ENCODE measurements around the gene GRAMD1B.
"Not testable (repeated sequence)": the region's sequence is repeated elsewhere in the genome, so short reads cannot be mapped to it uniquely, and the experiment has no call there.

Gene GRAMD1B

DNA sequence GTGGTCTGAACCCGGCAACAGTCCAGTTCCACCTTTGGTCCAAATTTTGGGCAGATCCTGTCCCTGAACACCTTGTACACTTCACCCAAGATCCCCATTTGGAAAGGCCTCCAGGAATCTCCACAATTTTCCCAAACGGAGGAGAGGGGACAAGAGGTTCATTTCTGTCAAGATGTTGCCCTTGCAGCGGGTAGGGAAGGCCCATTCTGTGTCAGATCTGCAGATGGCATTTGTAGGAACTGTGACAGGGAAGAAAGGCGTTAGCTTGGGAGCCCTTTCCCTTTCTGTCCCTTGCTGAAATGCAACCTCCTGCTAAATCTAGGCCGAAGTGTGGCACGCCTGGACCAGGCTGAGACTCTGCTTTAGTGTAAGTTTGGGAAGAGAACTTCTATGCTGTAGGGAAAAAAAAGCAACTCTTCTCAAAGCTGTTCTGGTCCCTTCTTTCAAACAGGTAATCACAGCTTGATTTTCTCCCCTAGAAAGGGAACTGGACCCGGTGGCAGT, 138.3 kb downstream of the GRAMD1B start:
- DNase-seq (ENCODE audit: low read depth), result no peak

DNA sequence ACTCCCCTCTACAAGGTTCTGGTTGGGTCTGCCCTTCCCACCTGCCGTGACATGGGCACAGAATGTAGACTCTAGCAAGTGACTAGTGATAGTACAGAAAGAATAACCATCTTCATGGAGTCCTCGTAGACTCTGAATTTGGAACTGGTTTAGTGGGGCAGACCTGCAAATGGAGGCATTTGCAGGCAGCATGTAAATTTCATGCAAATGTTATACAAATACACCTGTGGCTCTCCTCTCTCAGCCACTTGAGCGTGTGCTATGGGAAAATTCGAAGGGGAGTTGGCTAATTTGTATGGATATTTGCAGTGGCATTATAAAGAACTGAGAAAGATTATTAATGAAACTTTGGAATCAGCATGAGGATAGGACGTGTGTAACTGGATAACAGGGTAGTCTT, 139.3 kb downstream of the GRAMD1B start:
- no peak for DNase-seq (ENCODE audit: low read depth)

DNA sequence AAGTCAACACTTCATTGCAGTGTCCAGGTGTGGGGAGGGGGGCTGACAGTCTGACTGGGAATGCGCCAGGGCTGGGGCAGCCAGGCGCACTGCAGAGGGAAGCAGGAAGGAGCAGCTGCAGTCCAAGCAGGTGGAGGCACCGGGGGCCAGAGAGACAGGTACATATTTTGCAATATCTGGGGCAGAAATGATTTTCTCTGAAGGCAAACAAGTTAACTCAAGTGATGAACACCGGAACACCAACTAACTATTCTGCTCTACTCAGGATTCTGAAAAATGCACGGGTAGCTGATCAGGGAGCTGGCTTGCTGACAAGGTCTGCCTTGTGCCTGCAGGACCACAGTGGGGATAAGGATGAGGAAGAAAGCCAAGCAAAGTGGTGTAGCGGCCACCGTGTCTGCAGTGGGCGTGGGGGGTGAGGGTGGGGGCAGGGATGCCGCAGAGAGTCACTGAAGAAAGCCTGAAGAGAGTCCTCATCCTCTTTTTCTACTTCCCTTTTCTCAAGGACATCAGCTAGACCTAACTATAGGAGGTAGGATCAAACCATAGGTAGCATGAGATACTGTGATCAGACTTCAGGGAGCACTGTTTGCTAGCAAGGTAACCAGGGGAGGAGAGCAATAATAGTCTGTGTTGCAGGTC, 141.0 kb downstream of the GRAMD1B start:
- no peak for DNase-seq (ENCODE audit: low read depth)

DNA sequence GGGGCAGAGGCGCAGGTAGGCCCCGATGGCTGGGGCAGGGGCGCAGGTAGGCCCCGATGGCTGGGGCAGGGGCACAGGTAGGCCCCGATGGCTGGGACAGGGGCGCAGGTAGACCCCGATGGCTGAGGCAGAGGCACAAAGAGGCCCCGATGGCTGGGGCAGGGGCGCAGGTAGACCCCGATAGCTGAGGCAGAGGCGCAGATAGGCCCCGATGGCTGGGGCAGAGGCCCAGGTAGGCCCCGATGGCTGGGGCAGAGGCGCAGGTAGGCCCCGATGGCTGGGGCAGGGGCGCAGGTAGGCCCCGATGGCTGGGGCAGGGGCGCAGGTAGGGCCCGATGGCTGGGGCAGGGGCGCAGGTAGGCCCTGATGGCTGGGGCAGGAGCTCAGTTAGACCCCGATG, 142.7 kb downstream of the GRAMD1B start:
- DNase-seq (ENCODE audit: low read depth), result not testable (repeated sequence)

DNA sequence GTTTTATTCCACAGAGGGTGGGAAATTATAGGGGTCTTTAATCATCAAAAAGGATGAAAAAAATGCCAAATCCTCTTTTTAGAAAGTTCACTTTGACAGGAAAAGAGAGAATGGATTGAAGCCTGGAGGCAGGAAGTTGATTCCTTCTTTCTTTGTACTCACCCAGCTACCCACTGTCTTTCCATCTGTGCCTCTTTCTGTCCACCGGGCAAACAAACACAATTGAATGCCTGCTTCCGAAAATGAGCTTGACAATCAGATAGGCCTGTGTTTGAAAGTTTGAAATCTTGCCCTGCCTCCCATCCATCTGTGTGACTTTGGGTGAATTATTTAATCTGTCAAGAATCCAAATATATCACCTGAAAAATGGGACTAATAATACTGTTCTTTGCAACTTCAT, 143.2 kb downstream of the GRAMD1B start:
- DNase-seq (ENCODE audit: low read depth), result no peak

DNA sequence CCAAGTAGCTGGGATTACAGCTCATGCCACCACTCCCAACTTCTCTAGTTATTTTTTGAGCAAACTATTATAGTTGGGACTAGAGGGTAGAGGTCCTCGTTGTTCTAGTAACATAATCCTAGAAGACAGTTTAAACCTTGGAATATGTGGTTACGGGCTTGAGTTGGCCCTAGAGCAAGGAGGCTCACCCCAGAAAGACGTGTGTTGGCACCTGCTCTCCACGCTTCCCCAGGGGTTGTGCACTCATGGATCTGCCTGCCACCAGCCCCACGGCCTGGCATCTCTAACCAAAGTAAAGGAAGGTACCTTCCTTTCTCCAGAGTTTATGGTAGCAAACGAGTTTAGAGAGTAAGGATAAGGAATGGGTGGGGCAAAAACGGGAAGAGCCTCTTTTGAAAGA, 145.4 kb downstream of the GRAMD1B start:
- no peak for DNase-seq (ENCODE audit: low read depth)

DNA sequence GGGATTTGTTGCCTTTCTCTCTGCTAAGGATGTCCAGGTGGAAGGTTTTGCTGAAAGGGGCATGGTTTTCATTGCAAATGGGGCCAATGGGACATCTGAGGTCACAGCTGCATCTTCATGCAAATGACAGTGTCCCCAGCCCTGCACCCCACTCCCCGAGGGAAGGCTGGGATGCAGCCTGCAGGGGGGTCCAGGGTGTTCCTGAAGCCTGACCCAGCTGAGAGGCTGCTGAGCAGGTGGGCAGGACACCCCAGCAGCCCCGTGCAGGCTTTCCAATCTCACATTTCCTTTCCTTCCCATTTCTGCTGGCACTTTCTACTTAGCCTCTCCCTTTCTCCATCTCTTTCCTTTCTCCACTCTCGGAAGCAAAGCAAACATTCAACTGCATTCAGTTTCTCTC, 146.0 kb downstream of the GRAMD1B start:
- no peak for DNase-seq (ENCODE audit: low read depth)

DNA sequence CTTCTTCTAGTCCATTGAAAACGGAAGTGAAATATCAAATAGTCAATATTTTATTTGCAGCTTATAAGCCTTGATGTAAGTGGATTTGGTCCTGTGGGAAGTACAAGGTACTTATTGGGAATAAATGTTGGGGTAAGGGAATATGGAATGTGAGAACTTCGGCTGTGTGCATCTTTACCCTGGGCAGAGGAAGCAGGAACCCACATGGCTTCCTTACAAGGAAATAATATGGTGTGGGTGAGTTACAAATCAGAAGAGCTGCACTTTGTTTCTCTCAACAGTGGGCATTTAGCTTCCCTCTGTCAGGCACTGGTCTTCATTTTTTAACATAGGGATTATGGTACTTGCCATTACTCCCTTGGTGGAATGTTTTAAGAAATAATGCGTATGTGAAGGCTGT, 146.4 kb downstream of the GRAMD1B start:
- no peak for DNase-seq (ENCODE audit: low read depth)

DNA sequence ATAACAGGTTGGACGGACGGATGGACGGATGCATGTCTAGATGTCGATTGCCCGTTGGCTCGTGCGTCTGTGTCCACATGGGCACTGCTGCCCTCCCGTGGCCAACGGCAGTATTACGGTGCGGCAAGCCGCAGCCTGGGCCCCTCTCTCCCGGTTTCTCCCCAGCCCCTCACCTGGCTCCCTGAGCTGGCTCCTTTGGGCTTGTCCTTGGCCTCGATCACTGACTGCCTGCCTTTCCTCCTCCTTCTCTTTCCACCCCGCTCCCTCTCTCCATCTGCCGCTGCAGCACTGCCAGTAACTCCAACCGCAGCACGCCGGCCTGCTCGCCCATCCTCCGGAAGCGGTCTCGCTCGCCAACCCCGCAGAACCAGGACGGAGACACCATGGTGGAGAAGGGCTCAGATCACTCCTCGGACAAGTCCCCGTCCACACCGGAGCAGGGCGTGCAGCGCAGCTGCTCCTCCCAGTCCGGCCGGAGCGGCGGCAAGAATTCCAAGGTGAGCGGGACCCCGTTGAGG, 147.1 kb downstream of the GRAMD1B start:
- DNase-seq (ENCODE audit: low read depth), result no peak

DNA sequence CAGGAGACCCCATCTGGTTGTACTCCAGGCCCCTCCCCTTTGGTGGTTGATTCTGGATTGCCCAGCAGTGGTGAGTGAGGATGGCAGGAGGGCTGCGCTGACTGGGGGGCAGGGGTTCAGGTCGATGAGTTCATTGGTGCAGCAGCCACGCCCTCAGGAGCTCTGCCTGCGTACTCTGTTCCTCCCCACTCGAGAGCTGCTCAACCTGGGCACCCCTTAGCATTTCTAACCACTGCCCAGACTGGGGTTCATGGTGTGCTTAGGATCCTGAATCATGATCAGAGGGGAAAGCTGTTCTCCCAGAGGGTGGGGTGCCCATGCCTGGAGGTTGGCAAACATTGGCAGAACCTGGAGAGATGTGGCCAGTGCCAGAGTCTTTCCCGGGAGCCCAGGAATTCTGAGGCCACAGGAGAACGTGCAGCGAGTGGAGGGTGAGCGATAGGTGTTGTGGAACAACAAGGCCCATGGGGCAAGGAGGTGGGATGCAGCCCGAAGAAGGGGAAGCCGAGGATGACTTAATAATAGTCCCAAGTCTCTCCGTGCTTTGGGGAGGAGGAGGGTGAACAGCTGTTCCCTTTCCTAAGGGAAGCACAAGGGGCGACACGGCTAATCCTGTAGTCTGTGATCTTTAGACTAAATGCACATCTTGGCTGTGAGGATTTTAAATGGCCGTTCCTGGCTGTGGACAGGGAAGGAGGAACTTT, 148.9 kb downstream of the GRAMD1B start:
- DNase-seq (ENCODE audit: low read depth), result no peak

DNA sequence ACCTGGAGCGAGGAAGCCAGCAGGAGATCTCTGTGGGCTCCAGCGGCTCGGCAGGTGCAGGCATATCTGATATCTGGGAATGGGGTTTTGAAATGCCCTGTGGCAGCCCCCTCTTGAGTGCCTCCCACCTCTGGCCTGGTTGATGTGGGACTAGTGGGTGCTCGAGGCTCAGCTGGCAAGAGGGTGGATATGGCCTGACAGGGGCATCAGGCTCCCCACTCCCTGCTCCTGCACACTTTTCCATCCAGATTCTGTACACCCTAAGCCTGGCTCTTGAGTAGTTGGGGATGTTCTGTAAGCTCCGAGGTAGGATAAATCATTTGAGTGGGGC, 149.4 kb downstream of the GRAMD1B start:
- no peak for DNase-seq (ENCODE audit: low read depth)

DNA sequence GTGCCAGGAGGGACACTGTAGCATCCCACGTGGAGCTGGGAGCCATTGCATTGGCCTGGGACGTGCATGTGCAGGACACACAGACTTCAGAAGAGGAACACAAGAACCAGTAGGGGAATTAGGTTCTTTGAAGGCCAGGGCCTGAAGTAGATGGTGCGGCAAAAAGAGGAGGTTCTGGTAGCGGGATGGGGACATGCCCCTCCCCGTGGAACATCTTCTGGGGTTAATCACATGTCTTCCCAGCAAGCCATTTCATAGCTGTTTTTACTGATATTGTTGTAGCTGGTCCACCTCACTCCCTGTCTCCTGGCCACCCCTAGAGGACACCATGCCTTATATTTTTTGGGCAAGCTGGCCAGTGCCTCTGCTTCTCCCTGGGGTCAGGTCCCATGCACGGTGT, 150.1 kb downstream of the GRAMD1B start:
- DNase-seq (ENCODE audit: low read depth), result no peak

- no peak for DNase-seq (ENCODE audit: low read depth)
These were observed 150.6 kb downstream of the GRAMD1B start for GRCh38 chr11:123580557-123581275.

DNA sequence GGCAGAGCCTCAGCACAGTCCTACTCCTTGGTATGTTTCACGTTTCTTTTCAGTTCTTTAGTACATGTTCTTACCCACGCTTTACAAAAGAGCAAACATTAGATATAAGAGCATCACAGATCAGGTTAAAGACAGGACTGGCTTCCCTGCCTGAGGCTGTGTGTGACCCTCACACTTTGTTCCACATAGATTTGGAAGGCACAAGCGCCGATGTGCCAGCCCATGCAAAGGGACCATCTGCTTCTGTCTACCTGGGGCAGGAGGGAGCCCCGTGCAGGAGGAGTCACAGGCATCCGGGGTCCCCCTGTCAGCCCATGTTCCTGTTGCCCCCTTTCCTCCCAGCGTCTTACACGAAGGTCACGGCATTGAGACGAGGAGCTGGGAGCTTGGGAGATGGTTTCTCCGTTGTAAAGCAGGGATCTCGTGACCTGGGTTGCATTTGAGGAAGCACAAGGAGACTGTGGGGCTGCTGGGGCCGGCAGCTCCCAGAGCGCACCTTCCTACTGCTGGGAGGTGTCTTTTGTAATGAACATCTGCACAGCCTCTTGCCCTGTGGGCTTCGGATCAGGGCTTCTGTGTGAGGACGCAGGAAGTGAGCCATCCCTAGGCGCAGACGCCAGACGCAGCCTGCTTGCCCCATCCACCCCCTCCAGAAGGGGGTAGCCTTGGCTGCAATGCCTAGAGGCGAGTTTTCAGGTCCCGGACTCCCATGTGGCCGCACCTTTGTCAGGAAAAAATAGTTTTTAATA, 151.8 kb downstream of the GRAMD1B start:
- no peak for DNase-seq (ENCODE audit: low read depth)

DNA sequence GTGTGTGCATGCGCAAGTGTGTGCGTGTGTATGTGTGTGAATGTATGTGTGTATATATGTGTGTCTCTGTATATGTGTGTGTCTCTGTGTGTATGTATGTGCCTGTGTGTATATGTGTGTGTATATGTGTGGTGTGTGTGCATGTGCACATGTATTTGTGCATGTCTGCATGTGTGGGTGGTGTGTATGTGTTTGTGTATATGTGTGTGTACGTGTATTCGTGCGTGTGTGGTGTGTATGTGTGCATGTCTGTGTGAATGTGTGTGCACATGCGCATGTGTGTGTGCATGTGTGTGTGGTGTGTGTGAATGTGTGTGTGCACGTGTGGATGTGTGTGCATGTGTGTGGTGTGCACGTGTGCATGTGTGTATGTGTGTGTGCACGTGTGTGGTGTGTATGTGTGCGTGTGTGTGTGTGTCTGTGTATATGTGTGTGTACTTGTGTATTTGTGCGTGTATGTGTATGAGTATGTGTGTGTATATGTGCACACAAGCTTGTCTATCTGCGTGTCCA, 153.0 kb downstream of the GRAMD1B start:
- DNase-seq (ENCODE audit: low read depth), result no peak

DNA sequence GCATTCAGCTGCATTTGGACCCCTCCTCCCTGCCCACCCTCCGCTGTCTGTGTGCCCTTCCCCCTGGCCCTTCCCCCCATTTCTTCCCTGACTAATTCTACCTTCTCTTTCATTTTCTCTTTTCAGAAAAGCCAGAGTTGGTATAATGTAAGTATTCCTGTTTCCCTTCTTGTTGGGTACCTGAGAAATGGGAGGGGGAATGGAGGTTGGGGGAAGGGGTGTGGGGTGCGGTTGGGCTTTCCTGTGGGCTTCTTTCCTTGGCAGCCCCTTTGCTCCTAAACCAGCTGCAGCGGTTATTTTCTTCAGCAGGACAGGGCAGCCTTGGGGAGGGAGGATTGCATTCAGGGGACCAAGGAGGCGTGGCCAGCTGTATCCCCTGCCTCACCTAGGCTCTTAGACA, 154.1 kb downstream of the GRAMD1B start:
- no peak for DNase-seq (ENCODE audit: low read depth)

DNA sequence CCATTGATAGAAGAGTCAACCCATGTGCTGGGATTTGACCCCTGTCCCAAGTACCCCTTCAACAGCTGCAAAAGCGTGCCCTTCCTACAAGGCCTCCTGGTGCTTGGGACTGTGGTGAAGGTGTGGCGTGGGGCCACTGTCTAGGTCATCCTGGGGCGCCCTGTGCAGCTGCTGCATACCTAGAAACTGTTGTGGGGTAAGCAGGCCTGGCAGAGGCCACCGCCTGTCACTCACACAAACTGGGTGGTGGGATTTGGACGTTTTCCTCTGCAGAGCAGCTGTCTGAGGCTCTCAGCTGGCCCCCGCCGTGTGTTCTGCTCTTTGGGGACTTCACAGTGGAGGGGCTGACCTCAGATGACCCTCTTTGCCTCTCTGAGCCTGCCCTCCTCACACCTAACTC, 154.7 kb downstream of the GRAMD1B start:
- no peak for DNase-seq (ENCODE audit: low read depth)

GRCh38 chr11:123585206-123585605, 155.1 kb downstream of the GRAMD1B start:
- DNase-seq (ENCODE audit: low read depth), result no peak

DNA sequence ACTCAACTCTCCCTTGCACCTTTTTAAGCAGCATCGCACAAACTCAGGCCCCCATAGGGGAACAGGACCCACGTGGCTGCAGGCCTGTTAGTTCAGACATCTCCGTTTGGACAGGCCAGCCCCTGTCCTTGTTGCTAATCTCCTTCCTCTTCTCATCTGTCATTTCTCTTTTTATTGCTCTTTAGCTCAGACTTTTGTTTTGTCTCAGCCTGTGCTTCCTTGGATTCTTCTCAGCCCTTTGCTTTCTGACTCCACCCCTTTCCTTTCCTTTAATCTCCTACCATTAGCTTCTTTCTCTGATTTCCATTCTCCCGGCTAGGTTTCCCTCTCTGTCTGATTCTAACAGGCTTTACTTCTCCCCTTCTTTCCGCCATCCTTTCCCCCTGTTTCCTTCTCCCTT, 155.6 kb downstream of the GRAMD1B start:
- no peak for DNase-seq (ENCODE audit: low read depth)

GRCh38 chr11:123586568-123586967, 156.5 kb downstream of the GRAMD1B start:
- no peak for DNase-seq (ENCODE audit: low read depth)

- no peak for DNase-seq (ENCODE audit: low read depth)
These were observed 157.0 kb downstream of the GRAMD1B start for GRCh38 chr11:123587044-123587443.

GRCh38 chr11:123587559-123587958, 157.5 kb downstream of the GRAMD1B start:
- DNase-seq (ENCODE audit: low read depth), result no peak
